ENCODE measurements around the gene ZC3H12A. TPM values are rescaled to one million over a fixed set of nuclear protein-coding genes. Genes with fewer than 3 reads are reported as not detected.

The ZC3H12A gene
- total RNA-seq, 4 donors from 2014 or later, result 29.7 to 37.0 (median 33.4) TPM

DNA sequence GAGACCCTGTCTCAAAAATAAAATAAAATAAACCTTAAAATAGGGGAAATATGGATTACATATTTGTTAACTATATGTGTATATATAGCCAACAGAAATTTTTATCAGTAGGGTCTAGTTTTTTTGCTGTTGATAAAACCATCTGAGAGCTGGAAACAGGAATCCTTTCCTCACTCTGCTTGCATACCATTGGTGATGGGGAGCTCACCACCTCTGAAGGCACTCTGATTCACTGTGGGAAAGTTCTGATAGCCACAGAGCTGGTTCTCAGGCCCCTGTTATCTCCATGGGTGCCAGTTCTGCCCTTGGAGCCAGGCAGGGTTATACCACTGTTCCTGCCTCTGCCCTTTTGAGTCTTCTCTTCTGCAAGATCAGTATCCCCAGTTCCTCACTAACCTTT is 17.8 kb upstream of the ZC3H12A start:
- no peak overlapping the region for H3K27ac ChIP-seq

DNA sequence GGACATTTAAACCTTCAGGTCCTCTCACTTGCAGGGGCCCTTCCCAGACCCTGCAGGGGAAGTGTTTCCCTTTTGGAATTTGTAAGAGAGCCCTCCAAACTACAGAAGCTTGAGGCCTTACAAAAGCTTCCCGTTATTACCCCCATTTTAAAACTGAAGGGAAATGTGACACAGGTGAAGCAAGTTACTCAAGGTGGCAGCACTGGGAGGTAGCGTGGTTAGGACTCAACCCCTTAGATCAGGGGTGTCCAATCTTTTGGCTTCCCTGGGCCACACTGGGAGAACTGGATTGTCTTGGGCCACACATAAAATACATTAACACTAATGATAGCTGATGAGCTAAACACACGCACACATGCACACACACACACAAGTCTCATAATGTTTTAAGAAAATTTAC is 15.8 kb upstream of the ZC3H12A start:
- Histone ChIP-seq H3K27me3 (no peaks in the 10 kb centered on the region), H3K27ac (no peak overlapping the region), H3K4me3 (no peak overlapping the region), H3K9me3 (no peaks in the 10 kb centered on the region), H3K4me1 (no peaks in the 10 kb centered on the region), H3K36me3 (no peaks in the 10 kb centered on the region)
- no peak for DNase-seq
- TF ChIP-seq POLR2A (IDR thresholded peaks at IDR 0.05), result no peak
- TF ChIP-seq, protein P1, sequence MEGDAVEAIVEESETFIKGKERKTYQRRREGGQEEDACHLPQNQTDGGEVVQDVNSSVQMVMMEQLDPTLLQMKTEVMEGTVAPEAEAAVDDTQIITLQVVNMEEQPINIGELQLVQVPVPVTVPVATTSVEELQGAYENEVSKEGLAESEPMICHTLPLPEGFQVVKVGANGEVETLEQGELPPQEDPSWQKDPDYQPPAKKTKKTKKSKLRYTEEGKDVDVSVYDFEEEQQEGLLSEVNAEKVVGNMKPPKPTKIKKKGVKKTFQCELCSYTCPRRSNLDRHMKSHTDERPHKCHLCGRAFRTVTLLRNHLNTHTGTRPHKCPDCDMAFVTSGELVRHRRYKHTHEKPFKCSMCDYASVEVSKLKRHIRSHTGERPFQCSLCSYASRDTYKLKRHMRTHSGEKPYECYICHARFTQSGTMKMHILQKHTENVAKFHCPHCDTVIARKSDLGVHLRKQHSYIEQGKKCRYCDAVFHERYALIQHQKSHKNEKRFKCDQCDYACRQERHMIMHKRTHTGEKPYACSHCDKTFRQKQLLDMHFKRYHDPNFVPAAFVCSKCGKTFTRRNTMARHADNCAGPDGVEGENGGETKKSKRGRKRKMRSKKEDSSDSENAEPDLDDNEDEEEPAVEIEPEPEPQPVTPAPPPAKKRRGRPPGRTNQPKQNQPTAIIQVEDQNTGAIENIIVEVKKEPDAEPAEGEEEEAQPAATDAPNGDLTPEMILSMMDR (IDR thresholded peaks at IDR 0.05), result peak in 1 of 6 experiments; percentile 7

More for the DNA sequence above, 17.8 kb upstream of the ZC3H12A start:
- Histone ChIP-seq H3K27me3 (no peaks in the 10 kb centered on the region), H3K36me3 (no peaks in the 10 kb centered on the region), H3K4me1 (no peaks in the 10 kb centered on the region), H3K9me3 (no peaks in the 10 kb centered on the region), H3K4me3 (no peak overlapping the region)
- DNase-seq, result no peak
- TF ChIP-seq POLR2A (IDR thresholded peaks at IDR 0.05), result no peak
- TF ChIP-seq, protein P1 (IDR thresholded peaks at IDR 0.05), result no peak

DNA sequence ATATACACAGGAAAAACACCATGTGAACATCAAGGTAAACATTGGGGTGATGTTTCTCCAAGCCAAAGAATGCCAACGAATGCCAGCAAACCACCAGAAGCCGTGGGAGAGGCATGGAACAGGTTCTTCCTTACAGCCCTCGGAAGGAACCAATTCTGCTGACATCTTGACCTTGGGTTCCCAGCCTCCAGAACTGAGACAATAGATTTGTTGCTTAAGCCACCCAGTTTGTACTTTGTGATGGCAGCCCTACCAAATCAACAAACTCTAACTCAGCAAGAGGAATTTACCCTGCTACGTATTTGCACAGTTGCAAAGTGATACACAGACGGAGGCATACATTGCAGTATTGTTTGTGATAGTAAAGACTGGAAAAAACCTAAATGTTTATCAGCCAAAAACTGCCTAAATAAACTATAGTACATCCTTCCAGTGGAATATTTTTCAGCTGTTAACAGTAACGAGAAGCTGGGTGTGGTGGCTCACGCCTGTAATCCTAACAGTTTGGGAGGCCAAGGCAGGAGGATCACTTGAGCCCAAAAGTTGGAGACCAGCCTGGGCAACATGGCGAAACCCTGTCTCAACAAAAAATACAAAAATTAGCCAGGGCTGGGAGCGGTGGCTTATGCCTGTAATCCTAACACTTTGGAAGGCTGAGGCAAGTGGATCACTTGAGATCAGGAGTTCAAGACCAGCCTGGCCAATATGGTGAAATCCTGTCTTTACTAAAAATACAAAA is 12.5 kb upstream of the ZC3H12A start:
- TF ChIP-seq, protein P1 (IDR thresholded peaks at IDR 0.05), result no peak
- no peak for TF ChIP-seq POLR2A (IDR thresholded peaks at IDR 0.05)
- no peak for DNase-seq
- H3K36me3 ChIP-seq, result no peaks in the 10 kb centered on the region
- no peaks in the 10 kb centered on the region for H3K9me3 ChIP-seq
- no peak overlapping the region for H3K27ac ChIP-seq
- no peaks in the 10 kb centered on the region for H3K27me3 ChIP-seq
- H3K4me3 ChIP-seq, result no peak overlapping the region
- H3K4me1 ChIP-seq, result no peaks in the 10 kb centered on the region

GRCh38 chr1:37464443-37464842 is 9.9 kb upstream of the ZC3H12A start:
- H3K36me3 ChIP-seq, result no peaks in the 10 kb centered on the region
- no peaks in the 10 kb centered on the region for H3K27me3 ChIP-seq
- no peaks in the 10 kb centered on the region for H3K9me3 ChIP-seq
- TF ChIP-seq, protein P1 (IDR thresholded peaks at IDR 0.05), result no peak
- no peak overlapping the region for H3K4me3 ChIP-seq
- no peaks in the 10 kb centered on the region for H3K4me1 ChIP-seq
- no peak overlapping the region for H3K27ac ChIP-seq
- no peak for DNase-seq

DNA sequence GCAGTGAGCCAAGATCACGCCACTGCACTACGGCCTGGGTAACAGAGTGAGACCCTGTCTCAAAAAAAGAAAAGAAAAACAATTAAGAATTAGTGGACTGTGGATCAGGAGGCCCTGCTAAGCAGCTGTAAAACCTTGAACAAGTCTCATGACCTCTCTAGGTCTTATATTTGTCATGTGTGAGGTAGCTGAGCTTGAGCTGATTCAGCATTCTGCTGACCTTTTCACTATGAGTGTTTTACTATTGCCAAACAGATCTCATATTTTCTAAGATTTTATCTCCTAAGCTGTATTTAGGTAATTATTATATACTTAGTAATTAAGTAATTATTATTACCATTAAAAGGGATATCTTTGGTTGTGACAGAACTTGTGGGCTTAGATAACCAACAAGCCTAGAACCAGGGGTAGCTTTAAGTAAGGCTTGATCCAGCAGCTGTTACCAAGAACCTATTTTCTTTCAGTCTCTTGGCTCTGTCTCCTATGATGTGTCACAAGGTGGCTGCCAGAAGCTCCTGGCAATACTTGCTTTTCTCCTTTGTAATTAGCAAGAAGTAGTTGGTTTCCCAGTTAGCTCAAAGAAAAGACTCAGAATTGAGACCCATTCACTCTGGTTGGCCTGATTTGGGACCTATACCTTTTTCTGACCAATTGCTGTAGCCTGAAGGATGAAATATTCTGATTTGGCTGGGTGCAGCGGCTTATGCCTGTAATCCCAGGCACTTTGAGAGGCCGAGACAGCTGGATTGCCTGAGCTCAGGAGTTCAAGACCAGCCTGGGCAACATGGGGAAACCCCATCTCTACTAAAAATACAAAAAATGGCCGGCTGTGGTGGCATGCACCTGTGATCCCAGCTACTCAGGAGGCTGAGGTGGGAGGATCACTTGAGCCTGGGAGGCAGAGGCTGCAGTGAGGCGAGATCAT is 8.5 kb upstream of the ZC3H12A start:
- H3K36me3 ChIP-seq, result no peaks in the 10 kb centered on the region
- H3K4me3 ChIP-seq, result no peak overlapping the region
- no peaks in the 10 kb centered on the region for H3K9me3 ChIP-seq
- DNase-seq, result peak in 1 of 3 donors; percentile 1
- TF ChIP-seq, protein P1 (IDR thresholded peaks at IDR 0.05), result no peak
- TF ChIP-seq POLR2A (IDR thresholded peaks at IDR 0.05), result no peak
- H3K27me3 ChIP-seq, result no peaks in the 10 kb centered on the region
- peak overlapping the region in 2 of 4 donors; percentile 7 to 16 for H3K27ac ChIP-seq
- H3K4me1 ChIP-seq, result peaks cover 0 to under 1% (median 0%) of the 10 kb centered on the region in 4 donors

Data from Peyer's patch (tissue), 4 donors.